T-helper 22 cell (primary cell): ENCODE data around the gene AGPAT2.

Experiments
- DNase-seq: peaks from one replicate; pipeline ENCODE4 v3.0.0-alpha.2; 2020; ENCODE audit warnings: low read depth

Gene AGPAT2

DNA sequence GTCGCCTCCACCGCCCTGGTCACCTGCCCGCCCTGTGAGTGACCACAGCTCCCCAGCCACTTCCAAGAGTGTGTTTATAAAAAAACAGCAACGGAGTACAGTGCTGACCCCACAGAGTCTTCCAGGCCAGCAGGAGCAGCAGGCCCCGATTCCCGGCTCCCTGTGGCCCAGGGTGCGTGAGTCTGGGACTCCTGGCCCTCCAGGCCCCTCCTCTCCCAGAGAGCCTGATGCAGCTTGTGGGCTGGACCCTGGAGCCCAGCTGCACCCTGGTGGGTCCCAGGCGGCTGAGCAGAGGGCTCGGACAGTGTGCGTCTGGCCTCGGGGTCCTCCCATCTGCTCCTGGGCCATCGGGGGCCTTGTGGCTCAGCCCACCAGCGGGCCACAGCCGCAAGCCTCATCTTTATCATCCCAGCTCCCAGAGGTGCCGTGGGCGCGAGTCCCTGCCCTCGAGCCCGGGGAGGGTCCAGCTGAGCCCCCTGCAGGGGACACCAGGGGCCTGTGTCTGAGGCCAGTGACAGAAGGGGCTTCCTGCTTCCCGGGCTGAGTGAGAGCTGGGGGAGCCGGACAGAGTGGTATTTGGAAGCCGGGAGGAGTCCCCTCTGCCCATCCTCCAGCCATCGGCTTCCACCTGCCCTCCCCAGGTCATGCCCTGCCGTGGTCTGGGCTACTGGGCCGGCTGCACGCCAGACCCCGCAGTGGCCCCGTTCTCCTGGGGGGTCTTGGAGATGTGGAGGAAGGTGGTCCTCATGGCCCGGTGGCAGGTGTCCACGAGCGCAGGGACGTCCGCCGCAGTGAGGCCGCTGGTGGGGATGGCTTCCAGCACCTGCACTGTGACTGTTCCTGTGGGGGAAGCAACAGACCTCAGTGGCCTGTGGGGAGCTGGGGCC lies 13.9 kb downstream of the AGPAT2 start:
- DNase-seq = no peak

DNA sequence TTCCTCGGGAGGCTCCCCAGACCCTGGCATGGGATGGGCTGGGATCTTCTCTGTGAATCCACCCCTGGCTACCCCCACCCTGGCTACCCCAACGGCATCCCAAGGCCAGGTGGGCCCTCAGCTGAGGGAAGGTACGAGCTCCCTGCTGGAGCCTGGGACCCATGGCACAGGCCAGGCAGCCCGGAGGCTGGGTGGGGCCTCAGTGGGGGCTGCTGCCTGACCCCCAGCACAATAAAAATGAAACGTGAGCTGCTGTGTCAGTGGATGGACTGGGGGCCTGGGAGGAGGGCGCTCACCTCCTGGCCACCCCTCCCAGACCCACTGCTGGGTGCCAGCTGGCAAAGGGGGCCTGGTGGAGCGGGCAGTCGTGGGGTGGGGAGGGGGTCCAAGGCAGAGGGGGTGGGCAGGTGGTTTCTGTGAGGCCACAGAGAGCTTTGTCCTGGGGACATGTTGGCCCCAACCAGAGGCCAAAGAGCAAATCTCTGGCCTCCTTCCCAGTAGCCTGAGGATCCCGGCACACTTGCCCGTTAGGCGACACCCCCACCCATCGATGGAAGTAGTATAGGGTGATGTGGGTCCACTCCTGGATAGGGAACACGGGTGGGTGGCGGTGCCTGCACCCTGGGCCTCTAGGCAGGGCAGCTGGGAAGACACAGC lies 14.7 kb downstream of the AGPAT2 start:
- DNase-seq = no peak

DNA sequence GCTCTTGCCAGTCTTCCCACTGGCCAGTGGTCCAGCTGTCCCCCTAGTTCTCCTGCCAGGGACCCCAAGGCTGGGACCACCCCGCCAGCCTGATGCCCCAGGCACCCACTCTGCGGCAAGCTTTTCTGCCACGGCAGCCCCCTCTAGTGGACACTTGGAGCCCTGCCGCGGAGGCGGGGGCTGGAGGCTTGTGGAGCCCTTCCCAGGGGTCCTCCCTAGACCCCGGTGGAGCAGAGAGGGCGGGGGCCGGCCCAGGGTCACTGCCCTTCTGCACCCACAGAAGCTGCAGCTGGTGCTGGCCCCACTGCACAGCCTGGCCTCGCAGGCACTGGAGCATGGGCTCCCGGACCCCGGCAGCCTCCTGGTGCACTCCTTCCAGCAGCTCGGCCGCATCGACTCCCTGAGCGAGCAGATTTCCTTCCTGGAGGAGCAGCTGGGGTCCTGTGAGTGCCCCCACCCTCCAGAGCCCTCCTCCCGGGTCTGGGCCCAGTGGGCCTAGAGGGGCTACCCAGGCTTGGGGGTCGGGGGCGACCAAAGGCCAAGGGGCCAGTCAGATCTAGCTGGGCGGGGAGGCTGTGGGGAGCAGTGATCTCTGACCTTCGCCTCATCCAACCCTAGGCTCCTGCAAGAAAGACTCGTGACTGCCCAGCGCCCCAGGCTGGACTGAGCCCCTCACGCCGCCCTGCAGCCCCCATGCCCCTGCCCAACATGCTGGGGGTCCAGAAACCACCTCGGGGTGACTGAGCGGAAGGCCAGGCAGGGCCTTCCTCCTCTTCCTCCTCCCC lies 15.4 kb downstream of the AGPAT2 start:
- no peak for DNase-seq

DNA sequence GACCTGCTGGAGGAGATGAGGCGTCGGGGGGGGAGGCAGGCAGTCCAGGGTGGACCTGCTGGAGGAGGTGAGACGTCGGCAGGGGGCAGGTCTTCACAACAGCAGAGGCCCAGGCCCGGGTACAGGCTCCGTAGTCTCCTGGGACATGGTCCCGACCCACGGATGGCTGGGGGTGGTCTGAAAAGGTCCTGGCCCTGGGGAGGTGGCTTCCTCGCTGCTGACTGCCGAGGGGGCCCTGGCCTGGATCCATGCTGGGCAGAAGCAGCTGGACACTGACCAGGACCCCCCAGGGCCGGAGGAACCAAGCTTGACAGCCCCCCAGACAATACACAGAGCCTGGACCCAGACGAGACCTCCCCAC lies 16.0 kb downstream of the AGPAT2 start:
- DNase-seq = no peak

DNA sequence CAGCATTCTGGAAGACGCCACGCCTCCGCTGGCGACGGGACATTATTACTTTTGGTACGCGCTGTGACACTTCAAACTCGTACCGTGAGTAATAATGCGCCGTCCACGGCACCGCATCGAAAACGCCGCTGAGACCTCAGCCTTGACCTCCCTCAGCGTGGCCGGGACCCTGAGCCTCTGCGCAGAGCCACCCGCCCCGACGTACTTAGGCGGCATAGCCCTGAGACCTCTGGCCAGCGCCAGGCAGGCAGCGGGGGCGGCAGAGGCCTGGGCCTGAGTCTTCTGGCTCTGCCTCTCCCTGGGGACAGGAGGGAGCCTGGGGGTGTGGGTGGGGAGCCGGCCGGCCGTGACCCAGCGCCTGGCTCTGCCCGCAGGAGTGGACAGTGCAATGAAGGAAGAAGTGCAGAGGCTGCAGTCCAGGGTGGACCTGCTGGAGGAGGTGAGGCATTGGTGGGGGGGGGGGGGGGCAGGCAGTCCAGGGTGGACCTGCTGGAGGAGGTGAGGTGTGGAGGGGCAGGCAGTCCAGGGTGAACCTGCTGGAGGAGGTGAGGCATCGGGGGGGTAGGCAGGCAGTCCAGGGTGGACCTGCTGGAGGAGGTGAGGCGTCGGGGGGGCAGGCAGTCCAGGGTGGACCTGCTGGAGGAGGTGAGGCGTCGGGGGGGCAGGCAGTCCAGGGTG lies 16.5 kb downstream of the AGPAT2 start:
- no peak for DNase-seq

DNA sequence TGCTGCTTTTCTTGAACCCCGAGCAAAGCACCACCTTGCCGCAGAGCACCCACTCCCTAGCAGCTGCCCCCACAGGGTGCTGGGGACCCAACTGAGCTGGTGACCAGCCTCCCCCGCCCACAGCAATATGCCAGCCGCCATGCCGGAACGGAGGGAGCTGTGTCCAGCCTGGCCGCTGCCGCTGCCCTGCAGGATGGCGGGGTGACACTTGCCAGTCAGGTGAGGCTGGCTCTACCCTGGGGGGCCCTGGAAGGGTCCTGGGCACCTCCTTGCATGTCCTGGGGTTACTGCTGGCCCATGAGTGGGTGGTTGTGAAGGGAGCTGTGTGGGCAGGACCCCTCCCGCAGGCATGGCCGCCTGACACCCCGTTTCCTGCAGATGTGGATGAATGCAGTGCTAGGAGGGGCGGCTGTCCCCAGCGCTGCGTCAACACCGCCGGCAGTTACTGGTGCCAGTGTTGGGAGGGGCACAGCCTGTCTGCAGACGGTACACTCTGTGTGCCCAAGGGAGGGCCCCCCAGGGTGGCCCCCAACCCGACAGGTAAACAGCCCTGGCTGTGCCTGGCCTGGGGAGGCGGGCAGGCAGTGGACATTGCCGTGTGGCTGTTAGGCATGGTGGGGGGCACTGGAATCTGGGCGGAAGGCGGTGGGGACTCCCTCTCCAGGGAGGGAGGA lies 17.3 kb downstream of the AGPAT2 start:
- no peak for DNase-seq

DNA sequence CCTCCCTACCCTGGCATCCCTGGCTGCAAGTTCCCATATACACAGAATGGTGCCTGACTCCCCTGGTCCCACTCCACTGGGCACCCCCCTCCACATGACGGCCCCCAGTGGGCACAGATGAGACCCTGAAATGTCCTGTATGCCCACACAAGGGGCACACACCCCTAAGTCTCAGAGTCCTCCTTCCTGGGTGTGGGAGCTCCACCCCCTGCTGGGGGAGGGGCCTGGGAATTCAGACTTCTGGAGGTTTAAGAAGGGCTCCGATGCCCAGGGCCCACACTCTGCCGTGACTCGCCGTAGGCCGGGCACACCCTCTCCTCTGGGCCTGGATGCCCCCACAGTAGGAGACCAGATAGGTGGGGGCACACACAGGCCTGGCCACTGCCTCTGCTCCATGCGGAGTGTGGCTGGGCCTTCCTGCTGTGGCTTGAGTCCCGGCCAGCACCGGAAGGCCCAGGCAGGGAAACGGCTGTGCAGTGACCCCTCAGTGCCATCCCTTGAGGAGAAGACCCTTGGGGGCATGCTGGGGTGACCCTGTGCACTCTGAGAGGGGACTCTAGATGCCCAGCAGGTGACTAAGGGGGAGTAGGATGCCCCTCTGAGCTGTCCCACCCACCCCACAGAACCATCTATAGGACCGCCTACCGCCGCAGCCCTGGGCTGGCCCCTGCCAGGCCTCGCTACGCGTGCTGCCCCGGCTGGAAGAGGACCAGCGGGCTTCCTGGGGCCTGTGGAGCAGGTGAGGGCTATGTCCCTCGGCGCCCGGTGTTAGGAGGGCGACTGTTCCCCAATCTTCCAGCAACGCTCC lies 18.1 kb downstream of the AGPAT2 start:
- no peak for DNase-seq

DNA sequence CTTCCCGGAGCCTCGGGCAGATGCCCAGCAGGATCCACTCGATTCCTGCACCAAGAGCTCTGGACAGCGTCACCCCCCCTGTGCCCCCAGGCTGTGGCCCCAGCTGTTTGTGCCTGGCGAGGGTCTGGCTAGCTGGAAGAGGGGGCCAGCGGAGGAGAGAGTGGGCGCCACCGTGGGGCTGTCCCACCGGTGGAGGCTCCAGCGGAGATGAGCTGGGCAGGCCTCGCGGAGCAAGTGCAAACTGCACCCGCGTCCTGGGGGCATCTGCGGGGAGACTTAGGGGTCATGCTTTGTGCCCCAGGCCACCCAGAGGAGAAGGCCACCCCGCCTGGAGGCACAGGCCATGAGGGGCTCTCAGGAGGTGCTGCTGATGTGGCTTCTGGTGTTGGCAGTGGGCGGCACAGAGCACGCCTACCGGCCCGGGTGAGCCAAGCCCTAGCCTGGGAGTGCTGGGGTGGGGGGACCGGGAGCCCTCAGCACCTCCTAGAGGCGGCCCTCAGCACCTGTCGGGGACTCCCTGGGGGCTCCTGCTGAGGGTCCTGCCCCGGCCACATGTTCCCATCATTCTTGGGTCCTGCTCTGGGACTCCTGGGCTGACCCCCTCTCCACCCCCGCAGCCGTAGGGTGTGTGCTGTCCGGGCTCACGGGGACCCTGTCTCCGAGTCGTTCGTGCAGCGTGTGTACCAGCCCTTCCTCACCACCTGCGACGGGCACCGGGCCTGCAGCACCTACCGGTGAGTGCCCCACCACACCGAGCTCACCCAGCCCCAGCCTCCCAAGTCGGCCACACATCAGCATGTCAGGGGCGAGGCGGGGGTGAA lies 19.1 kb downstream of the AGPAT2 start:
- no peak for DNase-seq

DNA sequence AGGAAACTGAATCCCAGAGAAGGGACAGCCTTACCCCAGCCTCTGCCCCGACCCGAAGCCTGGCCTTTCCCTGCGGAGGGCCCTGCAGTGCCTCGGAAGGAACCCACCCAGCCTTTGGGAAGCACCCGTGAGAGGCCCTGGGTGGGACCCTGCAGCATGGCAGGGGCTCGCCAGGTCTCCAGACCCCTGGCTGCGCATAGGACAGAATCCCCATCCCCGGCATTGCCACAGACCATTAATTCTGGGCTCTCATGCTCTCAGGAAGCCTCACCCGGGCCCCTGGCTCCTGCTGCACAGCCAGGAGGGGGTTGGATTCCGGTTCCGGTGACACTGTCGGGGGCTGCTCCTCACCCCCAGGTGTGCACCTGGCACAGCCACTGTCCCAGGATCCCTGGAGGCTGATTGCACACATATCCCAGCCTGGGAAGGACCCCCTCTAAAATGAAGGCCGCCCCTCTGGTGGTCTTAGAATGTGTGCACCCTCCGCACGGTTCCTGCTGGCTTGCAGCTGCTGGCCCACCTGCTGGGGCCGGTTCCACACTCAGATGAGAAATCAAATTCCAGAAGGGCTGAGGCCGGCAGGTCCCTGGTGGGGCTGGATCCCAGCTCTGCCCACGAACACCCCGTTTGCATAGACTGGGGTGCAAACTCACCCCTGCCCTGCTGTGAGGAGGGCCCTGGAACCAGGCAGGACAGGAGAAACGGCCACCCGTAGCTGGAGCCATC lies 19.9 kb downstream of the AGPAT2 start:
- DNase-seq = no peak

DNA sequence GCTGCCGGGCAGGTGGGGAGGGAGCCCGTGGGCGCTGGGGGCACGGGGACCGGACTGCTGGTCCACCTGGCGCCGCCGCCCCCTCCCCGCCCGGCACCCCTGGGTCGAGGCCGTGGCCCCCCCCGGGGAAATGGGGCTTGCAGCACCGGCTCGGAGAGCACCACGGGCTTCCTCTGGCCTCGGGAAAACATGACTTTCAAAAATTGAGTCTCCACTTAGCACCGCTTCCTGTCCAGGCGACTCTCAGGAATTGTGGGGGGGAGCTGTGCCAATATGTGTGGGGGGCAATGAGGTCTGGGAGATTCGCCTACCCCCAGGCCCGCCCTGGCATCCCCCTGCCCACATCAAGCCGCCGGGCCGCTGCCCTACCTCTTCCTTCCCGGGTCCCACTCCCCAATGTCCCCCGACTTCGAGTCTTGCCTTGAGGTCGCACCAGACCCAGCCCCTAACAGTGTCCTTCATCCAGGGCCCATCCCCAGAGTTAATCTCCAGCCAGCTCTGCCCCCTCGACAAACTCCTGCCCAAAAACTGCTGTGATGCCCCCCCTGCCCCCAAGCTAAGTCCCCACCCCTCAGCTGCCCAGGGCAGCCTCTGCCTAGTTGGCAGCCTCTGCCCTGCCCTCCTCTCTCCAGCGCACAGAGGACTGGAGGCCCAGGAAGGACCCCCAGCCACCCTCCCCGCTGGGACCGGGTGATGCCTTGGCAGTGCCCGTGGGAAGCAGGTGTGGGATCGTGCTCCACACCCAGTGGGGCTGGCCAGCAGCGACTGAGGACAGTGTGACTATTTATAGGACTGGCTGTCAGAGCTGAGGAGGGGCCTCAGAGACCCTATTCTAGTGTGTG lies 20.7 kb downstream of the AGPAT2 start:
- no peak for DNase-seq

DNA sequence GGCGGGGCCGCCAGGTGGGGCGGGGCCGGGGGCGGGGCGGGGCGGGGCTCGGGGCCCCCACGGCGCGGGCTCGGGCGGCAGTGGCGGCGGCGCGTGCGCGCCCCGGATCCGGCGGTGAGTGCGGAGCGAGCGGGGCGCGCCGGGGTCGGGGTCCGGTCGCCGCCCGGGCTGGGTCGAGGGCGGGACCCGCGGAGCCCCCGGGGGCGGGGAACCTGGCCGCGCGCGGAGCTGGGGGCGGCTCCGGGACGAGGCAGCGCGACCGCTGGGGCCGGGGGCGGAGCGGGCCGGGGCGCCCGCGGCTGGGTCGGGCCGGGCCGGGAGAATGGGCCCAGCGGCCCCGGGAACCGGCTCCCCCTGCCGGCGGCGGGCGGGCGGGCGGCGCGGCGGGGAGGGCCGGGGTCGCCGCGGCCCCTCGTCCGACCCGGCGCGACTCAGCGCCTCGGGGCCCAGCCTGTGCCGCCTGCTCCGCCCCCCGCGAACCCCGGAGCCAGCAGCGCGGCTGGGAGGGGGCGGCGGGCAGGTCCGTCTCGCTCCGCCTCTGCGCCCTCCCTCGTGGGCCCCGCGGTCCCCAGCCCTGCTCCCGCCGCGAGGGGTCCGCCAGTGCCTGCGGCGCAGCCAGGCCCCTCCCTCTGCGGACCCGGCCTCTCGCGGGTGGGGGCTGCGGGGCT lies 21.4 kb downstream of the AGPAT2 start:
- DNase-seq = no peak

DNA sequence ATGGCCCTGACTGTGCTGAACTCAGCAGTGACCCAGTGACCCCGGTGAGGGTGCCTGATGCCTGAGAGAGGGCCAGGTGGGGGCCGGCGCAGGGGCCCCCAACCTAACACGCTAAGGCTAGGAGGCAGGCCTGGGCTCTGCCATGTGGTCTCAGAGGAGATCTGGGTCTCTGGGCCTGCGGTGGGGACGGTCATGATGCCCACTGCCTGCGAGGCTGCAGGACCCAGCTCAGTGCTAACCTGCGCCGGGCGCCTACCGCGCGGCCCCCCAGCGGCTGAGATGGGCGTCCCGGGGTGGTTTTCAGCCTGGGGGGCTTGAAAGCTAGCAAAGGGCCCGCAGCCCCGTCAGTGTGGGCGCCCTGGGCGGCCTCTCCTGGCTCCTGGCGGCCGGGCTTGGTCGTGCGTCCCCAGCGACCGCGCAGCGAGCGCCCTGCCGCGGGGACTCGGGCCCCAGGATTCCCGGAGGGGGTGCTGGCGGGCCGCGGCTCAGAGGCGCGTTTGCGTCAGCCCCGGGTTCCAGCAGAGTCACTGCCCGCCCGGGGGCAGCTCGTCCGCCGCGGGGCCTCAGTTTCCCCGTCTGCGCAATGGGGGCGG lies 22.1 kb downstream of the AGPAT2 start:
- DNase-seq = no peak

DNA sequence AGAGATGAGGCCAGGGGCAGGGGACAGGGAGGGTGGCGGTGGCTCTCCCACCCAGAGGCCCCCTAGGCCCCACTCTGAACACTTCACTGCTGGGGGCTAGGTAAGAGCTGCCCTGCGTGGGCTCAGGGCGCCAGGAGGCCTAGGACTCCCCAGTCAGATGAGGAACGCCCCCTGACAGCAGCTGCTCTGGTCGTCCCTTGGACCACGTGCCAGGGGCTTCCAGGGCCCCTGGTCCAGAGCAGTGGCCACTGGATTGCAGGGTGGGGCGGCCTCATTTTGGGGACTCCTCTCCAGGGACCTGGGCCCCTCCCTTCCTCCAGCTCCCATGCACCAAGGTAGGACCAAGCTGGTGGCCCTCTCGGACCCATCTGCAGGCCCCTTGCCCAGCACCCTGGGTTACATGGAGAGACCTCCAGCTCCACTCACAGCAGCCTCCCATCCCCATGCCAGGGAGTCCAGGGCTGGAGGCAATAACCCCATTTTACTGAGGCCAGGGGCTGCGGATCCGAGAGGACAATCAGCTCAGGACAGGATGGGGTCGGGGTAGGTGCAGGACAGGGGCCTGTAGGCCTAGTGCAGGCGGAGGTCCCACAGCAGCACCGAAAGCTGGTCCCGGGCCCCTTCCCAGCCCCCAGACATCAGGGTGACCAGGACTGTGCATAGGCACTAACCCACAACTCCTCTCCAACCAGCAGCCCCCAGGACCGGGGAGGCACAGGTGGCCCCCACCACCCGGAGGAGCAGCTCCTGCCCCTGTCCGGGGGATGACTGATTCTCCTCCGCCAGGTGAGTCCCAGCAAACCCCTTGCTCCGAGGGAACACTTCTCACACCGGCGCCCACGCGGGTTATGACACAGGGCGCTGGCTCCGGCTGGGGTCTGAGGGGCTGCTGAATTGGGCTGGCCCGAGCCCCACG lies 23.0 kb downstream of the AGPAT2 start:
- DNase-seq = no peak

DNA sequence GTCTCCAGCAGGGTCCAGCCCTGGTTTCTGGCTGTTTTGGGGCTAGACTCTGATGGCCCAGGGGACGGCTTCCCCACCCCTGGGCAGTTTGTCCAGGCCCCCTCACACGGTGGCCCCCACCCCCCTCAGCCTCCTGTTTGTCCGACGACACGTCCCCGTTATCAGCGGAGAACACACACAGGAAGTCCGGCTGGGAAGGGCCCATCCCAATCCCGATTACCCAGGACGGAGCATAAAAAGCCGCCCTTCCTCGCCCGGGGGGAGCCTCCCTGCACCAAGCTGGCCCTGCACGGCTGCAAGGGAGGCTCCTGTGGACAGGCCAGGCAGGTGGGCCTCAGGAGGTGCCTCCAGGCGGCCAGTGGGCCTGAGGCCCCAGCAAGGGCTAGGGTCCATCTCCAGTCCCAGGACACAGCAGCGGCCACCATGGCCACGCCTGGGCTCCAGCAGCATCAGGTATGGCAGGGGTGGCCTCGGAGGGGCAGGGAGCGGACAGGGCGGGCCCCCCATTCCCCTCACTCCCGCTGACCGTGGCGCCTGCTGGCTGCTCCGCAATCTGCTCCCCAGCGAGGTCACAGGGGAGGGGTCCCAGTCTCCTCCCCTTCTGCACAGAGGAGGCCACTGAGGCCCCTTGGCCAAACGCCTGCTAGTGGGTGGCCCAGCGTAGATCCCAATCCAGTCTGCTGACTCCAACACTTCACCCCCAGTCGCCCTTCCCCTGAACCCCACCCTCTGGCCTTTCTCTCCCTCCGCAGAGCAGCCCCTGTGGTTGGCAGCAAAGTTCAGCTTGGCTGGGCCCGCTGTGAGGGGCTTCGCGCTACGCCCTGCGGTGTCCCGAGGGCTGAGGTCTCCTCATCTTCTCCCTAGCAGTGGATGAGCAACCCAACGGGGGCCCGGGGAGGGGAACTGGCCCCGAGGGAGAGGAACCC lies 24.3 kb downstream of the AGPAT2 start, which contains the start of gene EGFL7:
Gene EGFL7, plus strand, starts transcription at position 261 of the 926 bp plus-strand sequence. CDS start 5,367 bp downstream, outside the sequence.
- DNase-seq = no peak

DNA sequence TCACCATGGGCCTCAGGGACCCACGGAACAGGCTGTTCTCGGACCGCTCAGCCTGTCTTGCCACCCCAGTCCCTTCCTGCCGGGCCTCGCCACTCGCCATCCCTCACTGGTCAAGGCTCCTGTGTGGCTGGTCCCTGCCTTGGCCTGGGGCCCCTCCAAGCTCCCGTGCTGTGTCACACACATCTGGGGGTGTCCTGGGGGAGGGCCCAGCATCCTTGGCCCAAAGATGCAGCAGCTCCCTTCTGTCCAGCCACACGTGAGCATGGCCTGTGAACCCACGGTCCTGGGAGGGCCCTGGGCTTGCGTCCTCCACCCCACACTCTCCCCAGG lies 25.0 kb downstream of the AGPAT2 start:
- no peak for DNase-seq
